K562 (cell line): ENCODE data around the gene SPATA31A1.
"Not testable (repeated sequence)": the region's sequence is repeated elsewhere in the genome, so short reads cannot be mapped to it uniquely, and the experiment has no call there.

Experiments used
- BHLHE40 ChIP-seq: IDR thresholded peaks from 2 replicates; pipeline ENCODE4 v1.6.1; 2011; ENCODE audit warnings: low read length, improper control_type of control experiment
- E2F4 ChIP-seq: sonication (generic); formaldehyde crosslinking; IDR thresholded peaks from 2 replicates; pipeline ENCODE4 v1.8.0; 2022; ENCODE audit warnings: mild to moderate bottlenecking, low read depth, missing genetic modification reagents
- KLF16 ChIP-seq: IDR thresholded peaks from 2 replicates; pipeline ENCODE4 v1.6.1; 2016; ENCODE audit warnings: antibody characterized with exemption
- NFYB ChIP-seq: IDR thresholded peaks from 2 replicates; pipeline ENCODE4 v1.6.1; 2011; ENCODE audit warnings: mild to moderate bottlenecking, moderate library complexity; ENCODE audit not compliant: insufficient read length; ENCODE audit errors: extremely low read depth
- PCBP2 ChIP-seq: fragments of 200-400 bp; formaldehyde crosslinking; IDR thresholded peaks from 2 replicates; pipeline ENCODE4 v1.6.1; 2018; ENCODE audit warnings: low read length, low read depth, mild to moderate bottlenecking, moderate library complexity; ENCODE audit not compliant: poor library complexity, severe bottlenecking
- POLR2A ChIP-seq: fragments of 450-650 bp; conservative IDR thresholded peaks from 2 replicates; pipeline ENCODE4 v1.6.1; 2016
- RCOR1 ChIP-seq, 2 experiments: IDR thresholded peaks; 2 replicates each; pipeline ENCODE4 v1.6.1; 2012; ENCODE audit warnings: low read depth in 2 of 2, low read length in 2 of 2, borderline replicate concordance in 1 of 2, improper control_type of control experiment in 1 of 2
- RNF2 ChIP-seq: sonication (generic); IDR thresholded peaks from 2 replicates; pipeline ENCODE4 v1.6.1; 2016
- SMC3 ChIP-seq: conservative IDR thresholded peaks from 2 replicates; pipeline ENCODE4 v1.6.1; 2011; ENCODE audit warnings: low read depth, low read length, improper control_type of control experiment; ENCODE audit not compliant: insufficient read depth
- STAT5A ChIP-seq: IDR thresholded peaks from 2 replicates; pipeline ENCODE4 v1.6.1; 2012; ENCODE audit warnings: low read length, inconsistent platforms, borderline replicate concordance
- ZNF75A ChIP-seq: fragments of 450-650 bp; formaldehyde crosslinking; IDR thresholded peaks from 2 replicates; pipeline ENCODE4 v1.4.0; 2020; ENCODE audit warnings: mild to moderate bottlenecking
- TF ChIP-seq, protein P1 (sequence below), 3 experiments: IDR thresholded peaks in 2 of 3; conservative IDR thresholded peaks in 1 of 3; 2 replicates each; pipeline ENCODE4 v1.5.1; 2011 to 2012; ENCODE audit warnings: low read length in 3 of 3, mild to moderate bottlenecking in 3 of 3, control low read depth in 2 of 3, improper control_type of control experiment in 1 of 3, inconsistent platforms in 1 of 3, low read depth in 1 of 3, mixed read lengths in 1 of 3, moderate library complexity in 1 of 3; ENCODE audit not compliant: insufficient read depth in 2 of 3
- TF ChIP-seq, protein P2 (sequence below): conservative IDR thresholded peaks from 2 replicates; pipeline ENCODE4 v1.6.1; 2011; ENCODE audit warnings: low read depth, mild to moderate bottlenecking, low read length; ENCODE audit not compliant: control insufficient read depth
- TF ChIP-seq, protein P3 (sequence below), 2 experiments: fragments of 450-650 bp; formaldehyde crosslinking in 1 of 2; IDR thresholded peaks; 2 replicates each; pipeline versions ENCODE4 v1.4.0 to v1.6.1; 2014 to 2020; ENCODE audit warnings: mild to moderate bottlenecking in 2 of 2, borderline replicate concordance in 1 of 2, low read depth in 1 of 2

DNA sequence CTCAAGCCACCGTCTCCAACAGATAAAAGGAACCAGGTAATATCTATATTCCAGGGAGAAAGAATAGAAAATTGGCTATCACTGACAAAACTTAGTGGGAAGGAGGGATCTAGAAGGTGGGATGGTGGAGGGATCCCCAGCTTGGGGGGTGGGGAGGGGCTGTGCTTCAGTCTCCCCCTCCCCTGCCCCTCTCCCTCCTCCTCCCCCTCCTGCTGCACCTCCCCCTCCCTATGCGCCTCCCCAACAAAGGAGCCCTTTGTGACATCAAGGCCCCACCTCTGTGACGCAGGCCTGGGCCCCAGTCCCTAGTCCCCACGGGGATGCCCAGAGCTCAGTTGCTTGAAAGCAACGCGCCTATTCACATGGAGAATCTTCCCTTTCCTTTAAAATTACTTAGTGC, at the start of gene SPATA31A1:
- not testable (repeated sequence) for TF ChIP-seq NFYB; BHLHE40; E2F4 (CRISPR knock-in tag); ZNF75A (CRISPR knock-in tag); POLR2A; SMC3; RCOR1 (IDR thresholded peaks at IDR 0.05; ENCODE audit: borderline replicate concordance in 1 of 2, low read depth in 2 of 2, low read length in 2 of 2); RNF2; KLF16; STAT5A; PCBP2
- TF ChIP-seq, protein P1, sequence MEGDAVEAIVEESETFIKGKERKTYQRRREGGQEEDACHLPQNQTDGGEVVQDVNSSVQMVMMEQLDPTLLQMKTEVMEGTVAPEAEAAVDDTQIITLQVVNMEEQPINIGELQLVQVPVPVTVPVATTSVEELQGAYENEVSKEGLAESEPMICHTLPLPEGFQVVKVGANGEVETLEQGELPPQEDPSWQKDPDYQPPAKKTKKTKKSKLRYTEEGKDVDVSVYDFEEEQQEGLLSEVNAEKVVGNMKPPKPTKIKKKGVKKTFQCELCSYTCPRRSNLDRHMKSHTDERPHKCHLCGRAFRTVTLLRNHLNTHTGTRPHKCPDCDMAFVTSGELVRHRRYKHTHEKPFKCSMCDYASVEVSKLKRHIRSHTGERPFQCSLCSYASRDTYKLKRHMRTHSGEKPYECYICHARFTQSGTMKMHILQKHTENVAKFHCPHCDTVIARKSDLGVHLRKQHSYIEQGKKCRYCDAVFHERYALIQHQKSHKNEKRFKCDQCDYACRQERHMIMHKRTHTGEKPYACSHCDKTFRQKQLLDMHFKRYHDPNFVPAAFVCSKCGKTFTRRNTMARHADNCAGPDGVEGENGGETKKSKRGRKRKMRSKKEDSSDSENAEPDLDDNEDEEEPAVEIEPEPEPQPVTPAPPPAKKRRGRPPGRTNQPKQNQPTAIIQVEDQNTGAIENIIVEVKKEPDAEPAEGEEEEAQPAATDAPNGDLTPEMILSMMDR (IDR thresholded peaks at IDR 0.05 in 2 of 3, conservative IDR thresholded peaks at IDR 0.05 in 1 of 3; ENCODE audit: insufficient read depth in 2 of 3, low read depth in 1 of 3, low read length in 3 of 3), result not testable (repeated sequence)
- TF ChIP-seq, protein P2, sequence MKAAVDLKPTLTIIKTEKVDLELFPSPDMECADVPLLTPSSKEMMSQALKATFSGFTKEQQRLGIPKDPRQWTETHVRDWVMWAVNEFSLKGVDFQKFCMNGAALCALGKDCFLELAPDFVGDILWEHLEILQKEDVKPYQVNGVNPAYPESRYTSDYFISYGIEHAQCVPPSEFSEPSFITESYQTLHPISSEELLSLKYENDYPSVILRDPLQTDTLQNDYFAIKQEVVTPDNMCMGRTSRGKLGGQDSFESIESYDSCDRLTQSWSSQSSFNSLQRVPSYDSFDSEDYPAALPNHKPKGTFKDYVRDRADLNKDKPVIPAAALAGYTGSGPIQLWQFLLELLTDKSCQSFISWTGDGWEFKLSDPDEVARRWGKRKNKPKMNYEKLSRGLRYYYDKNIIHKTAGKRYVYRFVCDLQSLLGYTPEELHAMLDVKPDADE, result not testable (repeated sequence)
- TF ChIP-seq, protein P3, sequence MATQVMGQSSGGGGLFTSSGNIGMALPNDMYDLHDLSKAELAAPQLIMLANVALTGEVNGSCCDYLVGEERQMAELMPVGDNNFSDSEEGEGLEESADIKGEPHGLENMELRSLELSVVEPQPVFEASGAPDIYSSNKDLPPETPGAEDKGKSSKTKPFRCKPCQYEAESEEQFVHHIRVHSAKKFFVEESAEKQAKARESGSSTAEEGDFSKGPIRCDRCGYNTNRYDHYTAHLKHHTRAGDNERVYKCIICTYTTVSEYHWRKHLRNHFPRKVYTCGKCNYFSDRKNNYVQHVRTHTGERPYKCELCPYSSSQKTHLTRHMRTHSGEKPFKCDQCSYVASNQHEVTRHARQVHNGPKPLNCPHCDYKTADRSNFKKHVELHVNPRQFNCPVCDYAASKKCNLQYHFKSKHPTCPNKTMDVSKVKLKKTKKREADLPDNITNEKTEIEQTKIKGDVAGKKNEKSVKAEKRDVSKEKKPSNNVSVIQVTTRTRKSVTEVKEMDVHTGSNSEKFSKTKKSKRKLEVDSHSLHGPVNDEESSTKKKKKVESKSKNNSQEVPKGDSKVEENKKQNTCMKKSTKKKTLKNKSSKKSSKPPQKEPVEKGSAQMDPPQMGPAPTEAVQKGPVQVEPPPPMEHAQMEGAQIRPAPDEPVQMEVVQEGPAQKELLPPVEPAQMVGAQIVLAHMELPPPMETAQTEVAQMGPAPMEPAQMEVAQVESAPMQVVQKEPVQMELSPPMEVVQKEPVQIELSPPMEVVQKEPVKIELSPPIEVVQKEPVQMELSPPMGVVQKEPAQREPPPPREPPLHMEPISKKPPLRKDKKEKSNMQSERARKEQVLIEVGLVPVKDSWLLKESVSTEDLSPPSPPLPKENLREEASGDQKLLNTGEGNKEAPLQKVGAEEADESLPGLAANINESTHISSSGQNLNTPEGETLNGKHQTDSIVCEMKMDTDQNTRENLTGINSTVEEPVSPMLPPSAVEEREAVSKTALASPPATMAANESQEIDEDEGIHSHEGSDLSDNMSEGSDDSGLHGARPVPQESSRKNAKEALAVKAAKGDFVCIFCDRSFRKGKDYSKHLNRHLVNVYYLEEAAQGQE (IDR thresholded peaks at IDR 0.05; ENCODE audit: borderline replicate concordance), result not testable (repeated sequence)
- TF ChIP-seq, protein P3 (CRISPR knock-in tag; IDR thresholded peaks at IDR 0.05; ENCODE audit: low read depth), result not testable (repeated sequence)
